ENCODE data around the gene ECI2. TPM values are rescaled to one million over a fixed set of nuclear protein-coding genes. Genes with fewer than 3 reads are reported as not detected.

The ECI2 gene
- total RNA-seq, 3 donors from 2014 or later, result 60.6 to 66.9 (median 62.3) TPM

- no peak for DNase-seq (ENCODE audit: low spot score in 2 of 2)
- Histone ChIP-seq H3K27me3 (no peaks in the 10 kb centered on the region), H3K4me3 (no peak overlapping the region), H3K9me3 (no peaks in the 10 kb centered on the region), H3K4me1 (no peaks in the 10 kb centered on the region), H3K27ac (no peak overlapping the region), H3K36me3 (no peaks in the 10 kb centered on the region)
- intact Hi-C loops (cut with DNase I; ENCODE audit: low total_unique reads), result loop anchor here (10.0 kb wide), 1 partner anchor 861 kb away; no protein-coding TSS in a partner anchor
- TF ChIP-seq POLR2A (IDR thresholded peaks at IDR 0.05) (no peak), CTCF (IDR thresholded peaks at IDR 0.05) (no peak), POLR2AphosphoS5 (IDR thresholded peaks at IDR 0.05) (no peak)
These were observed 9.2 kb downstream of the ECI2 start for GRCh38 chr6:4125933-4126864.

DNA sequence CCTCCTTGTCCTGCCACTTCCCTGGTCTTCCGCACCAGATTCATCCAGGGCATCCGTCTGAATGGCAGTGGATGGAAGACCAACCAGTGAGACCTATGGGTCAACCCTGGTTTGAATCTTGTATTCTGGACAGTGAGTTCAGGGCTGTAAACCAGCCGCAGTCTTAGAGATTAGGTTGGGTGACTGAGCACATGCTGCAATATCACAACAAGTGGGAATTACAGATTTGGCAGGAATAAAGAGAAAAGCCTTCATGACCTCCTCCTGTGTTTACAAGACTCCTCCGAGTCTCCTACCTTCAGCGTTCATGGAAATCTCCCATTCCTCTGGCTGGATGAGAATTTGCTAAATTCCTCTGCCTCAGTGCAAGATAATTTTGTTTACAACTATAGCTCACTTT lies 9.9 kb downstream of the ECI2 start:
- H3K9me3 ChIP-seq, result no peaks in the 10 kb centered on the region
- no peaks in the 10 kb centered on the region for H3K36me3 ChIP-seq
- TF ChIP-seq POLR2AphosphoS5 (IDR thresholded peaks at IDR 0.05), result no peak
- no peak for TF ChIP-seq CTCF (IDR thresholded peaks at IDR 0.05)
- no peak for TF ChIP-seq POLR2A (IDR thresholded peaks at IDR 0.05)
- no peaks in the 10 kb centered on the region for H3K4me1 ChIP-seq
- H3K4me3 ChIP-seq, result no peak overlapping the region
- H3K27ac ChIP-seq, result no peak overlapping the region
- DNase-seq (ENCODE audit: low spot score in 2 of 2), result no peak
- intact Hi-C loops (cut with DNase I; ENCODE audit: low total_unique reads), result loop anchor here (10.0 kb wide), 1 partner anchor 861 kb away; no protein-coding TSS in a partner anchor
- H3K27me3 ChIP-seq, result no peaks in the 10 kb centered on the region

DNA sequence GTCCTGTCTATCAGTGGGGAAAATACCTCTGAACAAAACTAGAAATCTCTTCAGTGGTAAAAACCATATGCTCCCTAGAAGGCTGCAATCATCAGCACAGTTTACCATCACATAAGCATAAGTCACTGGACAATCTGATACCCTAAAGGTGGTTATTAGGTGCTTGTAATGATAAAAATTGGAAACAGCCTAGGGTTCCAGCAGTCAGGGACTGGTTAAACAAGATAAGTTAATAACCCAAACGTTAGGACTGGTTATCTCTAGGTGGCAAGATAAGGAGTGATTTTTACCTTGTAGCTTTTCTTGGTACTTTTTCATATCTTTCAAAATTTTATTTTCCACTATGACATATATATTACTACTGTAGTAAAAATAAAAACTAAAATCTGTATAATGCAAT lies 11.0 kb downstream of the ECI2 start:
- Histone ChIP-seq H3K27me3 (no peaks in the 10 kb centered on the region), H3K9me3 (no peaks in the 10 kb centered on the region), H3K4me3 (no peak overlapping the region), H3K36me3 (no peaks in the 10 kb centered on the region), H3K4me1 (no peaks in the 10 kb centered on the region), H3K27ac (no peak overlapping the region)
- TF ChIP-seq POLR2A (IDR thresholded peaks at IDR 0.05), result no peak
- TF ChIP-seq POLR2AphosphoS5 (IDR thresholded peaks at IDR 0.05), result no peak
- no peak for TF ChIP-seq CTCF (IDR thresholded peaks at IDR 0.05)
- intact Hi-C loops (cut with DNase I; ENCODE audit: low total_unique reads), result loop anchor here (10.0 kb wide), 1 partner anchor 860 kb away; no protein-coding TSS in a partner anchor
- DNase-seq (ENCODE audit: low spot score in 2 of 2), result no peak

GRCh38 chr6:4115741-4116140 lies 19.6 kb downstream of the ECI2 start:
- TF ChIP-seq POLR2A (IDR thresholded peaks at IDR 0.05) (no peak), POLR2AphosphoS5 (IDR thresholded peaks at IDR 0.05) (no peak), CTCF (IDR thresholded peaks at IDR 0.05) (no peak)
- no peaks in the 10 kb centered on the region for H3K4me1 ChIP-seq
- intact Hi-C loops (cut with DNase I; ENCODE audit: low total_unique reads), result no loop called here
- H3K36me3 ChIP-seq, result peaks cover 4% of the 10 kb centered on the region
- H3K9me3 ChIP-seq, result no peaks in the 10 kb centered on the region
- H3K27me3 ChIP-seq, result no peaks in the 10 kb centered on the region
- no peak overlapping the region for H3K4me3 ChIP-seq
- no peak for DNase-seq (ENCODE audit: low spot score in 2 of 2)
- no peak overlapping the region for H3K27ac ChIP-seq

GRCh38 chr6:4114123-4114522 lies 21.3 kb downstream of the ECI2 start:
- Histone ChIP-seq H3K4me1 (no peaks in the 10 kb centered on the region), H3K4me3 (no peak overlapping the region), H3K9me3 (no peaks in the 10 kb centered on the region), H3K27ac (no peak overlapping the region), H3K36me3 (peaks cover 4% of the 10 kb centered on the region), H3K27me3 (no peaks in the 10 kb centered on the region)
- DNase-seq (ENCODE audit: low spot score in 2 of 2), result no peak
- TF ChIP-seq POLR2A (IDR thresholded peaks at IDR 0.05) (no peak), POLR2AphosphoS5 (IDR thresholded peaks at IDR 0.05) (no peak), CTCF (IDR thresholded peaks at IDR 0.05) (no peak)
- intact Hi-C loops (cut with DNase I; ENCODE audit: low total_unique reads), result loop anchor here (1.0 kb wide), 1 partner anchor 14 kb away; no protein-coding TSS in a partner anchor

All from breast epithelium (tissue), 4 donors.